T-helper 9 cell (primary cell): ENCODE data around the gene CHRM2.

Experiments
- DNase-seq: peaks from one replicate; pipeline ENCODE4 v3.0.0-alpha.2; 2020

Gene CHRM2

DNA sequence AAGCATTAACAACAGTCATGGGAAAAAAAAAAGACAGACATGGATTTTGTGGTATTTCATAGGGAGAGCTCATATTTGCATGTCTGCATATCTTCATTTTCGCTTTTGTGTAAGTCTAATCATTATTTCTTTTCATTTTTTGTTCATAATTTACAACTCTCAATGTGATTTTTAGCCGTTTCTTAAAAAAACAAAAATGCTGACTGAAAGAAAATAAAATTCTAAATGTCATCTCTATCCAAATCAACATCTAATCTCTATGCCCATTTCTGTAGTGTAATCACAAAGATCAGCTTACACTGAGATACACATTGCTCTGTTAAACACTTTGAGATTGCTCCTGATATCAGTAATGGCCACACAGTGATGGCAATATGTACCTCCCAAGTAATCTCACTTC, 29.2 kb downstream of the CHRM2 start:
- DNase-seq: no peak

DNA sequence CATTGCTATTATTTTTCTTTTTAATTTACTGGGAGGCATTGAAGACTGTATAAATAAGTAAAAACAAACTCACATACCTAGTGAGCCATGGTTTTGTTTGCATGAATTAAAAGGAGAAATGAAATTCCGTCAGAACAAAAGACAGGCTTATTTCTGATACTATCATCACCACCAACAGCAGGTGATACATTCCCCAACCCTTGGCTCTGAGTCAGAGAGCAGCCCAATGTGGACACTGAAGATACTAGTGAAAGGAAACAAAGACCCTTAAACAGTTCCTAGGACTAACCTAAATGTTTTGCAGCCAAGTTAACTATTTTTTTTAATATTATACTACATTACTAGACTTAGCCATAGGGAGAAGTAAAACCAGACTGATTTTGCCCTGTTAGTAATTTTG, 31.6 kb downstream of the CHRM2 start:
- DNase-seq: no peak

DNA sequence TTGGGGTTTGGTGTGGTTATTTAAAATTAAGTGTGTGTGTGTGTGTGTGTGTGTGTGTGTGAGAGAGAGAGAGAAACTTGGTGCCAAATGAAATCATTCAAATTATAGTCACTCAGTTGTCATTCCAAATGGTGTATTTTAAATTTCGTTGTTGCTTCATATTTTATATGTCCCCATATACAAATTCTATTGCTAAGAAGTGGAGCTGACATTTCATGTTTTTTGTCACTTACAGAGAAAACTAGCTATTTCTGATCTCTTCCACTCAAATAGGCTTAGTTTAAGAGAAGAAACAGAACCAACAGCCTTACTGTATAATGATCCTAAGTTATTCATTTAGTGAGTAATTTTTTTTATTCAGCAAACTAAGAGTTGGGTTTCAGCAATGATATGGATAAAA, 42.3 kb downstream of the CHRM2 start:
- no peak for DNase-seq

DNA sequence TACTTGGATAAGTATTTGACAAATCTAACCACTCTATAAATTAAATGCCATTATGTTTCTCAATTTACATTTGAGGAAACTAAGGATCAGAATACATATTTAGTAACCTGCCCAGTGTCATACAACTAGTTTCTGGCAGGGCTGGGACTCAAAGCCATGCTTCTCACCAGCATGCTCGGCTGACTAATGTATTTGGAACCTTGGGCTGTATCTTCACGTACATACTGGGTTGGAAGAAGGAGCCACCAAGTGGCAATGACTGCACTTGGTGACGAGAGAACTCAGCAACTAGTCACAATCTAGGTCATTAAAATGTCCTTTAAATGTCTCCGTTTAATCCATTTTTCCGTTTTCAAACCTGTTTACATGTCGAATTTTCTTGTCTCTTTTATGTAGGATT, 42.9 kb downstream of the CHRM2 start:
- no peak for DNase-seq

DNA sequence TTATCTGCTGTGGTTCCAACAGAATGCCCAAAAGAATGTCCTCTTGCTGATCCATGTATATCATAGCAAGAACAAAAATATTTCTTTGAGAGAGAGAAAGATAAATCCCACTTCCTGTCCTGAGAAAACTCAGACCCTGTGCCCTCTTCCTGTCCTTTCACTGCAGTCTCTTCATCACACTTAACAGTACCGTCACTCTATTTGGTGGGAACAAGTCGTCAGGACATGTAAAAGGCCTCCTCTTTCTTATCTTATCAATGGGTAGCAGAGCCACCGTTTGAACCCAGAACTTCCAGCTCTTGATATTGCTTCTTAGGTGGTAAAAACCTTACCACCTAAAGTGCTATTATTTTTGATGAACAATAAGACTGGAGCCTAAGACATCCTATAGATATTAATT, 43.9 kb downstream of the CHRM2 start:
- DNase-seq: no peak

DNA sequence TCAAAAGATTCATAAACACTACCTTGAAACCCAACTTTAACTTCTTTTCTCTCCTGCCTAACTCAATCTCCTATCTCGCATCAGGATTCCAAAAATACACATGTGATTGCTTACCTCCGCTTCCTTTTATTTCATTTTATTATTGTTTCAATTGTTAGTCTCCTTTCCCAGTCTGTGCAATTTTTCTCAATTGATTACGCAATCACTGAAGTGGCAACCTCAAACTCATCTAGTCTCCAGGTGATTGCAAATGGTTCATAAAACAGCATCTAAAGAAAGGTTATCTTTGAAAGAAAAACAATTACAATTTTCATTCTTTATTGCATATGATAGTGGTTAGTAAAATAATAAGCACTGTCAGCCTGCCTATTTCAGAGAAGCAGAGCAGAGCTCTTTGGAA, 45.6 kb downstream of the CHRM2 start:
- no peak for DNase-seq

DNA sequence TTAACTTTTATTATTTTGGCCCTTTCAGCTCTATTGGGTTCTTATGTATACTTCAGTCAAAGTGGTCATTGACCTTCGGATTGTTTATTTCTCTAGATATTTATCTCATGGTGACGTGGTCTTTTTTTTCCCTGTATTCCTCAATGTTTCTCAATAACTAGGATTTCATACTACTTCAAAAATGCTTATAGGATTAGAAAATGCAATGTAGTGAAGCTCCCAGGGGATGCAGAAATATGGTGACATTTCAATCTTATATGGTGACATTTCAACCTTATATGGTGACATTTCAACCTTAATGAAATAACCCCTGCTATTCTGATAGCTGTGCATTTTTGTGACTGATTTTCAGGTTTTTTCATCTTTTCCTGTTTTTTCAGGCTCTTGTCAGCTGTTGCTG, 51.4 kb downstream of the CHRM2 start:
- no peak for DNase-seq

DNA sequence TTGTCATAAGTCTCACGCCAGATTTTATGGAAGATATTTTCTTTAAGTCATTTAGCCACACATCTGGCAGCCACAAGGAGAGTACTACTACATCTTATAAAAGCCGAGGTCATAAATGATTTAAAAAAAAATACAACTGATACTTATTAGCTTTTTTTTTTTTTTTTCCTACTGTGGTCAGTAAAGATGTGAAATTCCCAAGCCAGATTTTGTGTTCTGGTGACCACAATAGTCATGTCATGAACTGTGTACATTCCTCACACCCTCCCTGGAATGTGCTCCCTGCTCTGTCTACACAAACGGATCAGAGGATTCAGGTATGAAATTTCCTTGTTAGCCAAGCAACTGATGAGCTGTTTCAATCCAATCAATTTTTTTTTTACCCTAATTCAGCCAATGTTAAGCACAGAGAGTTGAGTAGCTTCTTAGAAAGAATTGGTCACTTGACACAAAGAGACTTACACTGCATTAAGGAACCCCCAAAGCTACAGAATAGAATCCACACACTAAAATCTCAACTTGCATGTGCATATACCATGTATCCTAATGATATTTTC, 54.7 kb downstream of the CHRM2 start:
- DNase-seq: no peak

DNA sequence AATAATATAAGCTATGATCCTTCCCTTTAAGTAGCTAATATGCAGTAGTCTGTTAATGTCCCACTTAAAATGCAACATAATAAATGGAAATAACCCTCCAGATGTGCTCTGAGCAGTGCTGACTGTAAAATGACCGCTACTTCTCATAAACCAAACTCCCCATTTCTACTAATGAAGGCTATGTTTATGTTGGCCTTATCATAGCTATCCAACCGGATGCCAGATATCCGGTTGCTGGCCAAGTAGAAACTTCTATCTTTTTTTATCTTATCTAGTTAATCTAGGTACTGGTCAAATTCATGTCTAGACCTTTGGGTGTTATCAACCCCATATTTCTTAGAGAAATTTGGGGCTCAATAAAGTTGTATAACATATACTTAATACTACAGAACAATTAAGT, 56.6 kb downstream of the CHRM2 start:
- DNase-seq: no peak

DNA sequence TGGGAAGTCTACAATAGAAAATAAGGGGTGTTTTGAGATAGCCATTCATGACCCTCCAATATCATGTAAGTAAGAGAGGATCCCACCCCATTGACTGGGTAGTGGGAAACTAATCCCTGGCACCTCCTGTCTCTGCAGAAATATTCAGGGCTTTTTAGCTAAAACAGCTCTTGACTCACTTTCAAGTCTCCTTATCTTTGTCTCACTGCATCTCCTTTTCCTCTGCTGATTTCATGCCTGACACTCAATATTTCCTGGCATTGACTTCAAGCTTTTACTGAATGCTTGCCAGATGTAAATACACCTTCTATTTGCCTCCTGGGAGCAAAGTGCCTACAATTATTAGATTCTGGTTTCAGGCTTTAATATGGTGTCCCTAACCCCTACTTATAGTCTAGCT, 57.1 kb downstream of the CHRM2 start:
- DNase-seq: no peak

DNA sequence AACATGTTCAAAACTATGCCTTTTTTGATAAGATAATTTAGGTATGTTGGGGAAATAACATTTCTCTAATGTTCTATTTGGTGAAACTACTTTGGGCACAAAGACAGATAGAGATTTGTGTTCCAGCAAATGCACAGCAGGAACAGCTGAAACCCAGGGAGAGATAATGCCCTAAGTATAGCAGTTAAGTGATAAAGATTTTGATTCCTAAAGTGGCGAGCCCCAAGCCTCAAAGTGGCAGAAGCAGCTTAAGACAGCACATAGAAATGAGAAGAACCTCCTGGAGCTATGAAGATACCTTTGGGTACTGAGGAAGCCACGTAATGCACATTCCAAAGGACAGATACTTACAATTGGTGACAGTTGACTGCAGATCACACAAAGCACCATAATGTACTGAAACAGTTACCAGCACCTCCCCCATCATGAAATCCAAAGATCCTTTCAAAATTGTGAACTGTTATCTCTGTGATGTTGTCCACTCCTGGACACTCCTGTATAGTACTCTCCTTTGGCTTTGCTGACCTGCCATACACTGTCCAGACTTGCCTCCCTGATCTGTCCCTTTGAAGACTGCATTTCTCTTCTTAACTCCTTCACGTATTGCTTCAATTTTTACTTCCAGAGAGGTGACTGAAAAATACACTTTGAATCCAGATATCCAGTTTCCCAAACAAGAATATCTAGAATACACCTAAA, 62.9 kb downstream of the CHRM2 start:
- DNase-seq: no peak

DNA sequence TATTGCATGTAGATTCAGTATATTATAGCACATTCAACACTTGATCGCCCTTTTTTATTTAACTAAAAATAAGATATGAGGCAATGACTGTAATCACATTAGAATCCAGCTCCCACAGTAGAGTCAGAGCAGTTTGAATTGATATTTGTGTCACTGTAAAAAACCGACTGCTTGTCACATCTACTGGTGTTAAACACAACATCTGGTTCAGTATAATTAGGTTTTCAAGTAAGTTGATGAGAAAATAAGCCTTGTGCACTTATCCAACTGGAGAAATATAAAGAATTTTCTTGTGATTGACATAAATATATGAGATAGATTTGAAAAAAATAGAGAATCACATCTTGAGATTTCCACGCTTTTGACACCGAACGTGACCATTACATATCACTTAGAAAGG, 69.0 kb downstream of the CHRM2 start:
- no peak for DNase-seq

DNA sequence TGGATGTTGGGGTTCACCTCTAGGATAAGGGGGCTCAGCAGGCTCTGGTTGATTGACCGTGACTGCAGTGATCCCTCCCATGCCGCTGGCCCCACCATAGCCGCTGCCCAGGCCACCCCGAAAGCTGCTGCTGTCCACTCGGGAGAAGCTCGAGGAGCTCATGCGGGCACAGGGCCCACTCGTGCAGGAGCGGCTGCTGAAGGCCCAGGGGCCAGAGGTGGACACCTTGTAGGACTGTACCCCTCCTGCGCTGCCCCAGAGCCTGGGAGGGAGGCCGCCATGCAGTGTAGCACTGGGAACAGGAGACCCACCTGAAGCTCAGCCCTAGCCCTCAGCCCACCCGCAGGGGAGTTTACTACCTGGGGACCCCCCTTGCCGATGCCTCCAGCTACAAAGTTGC, 70.0 kb downstream of the CHRM2 start:
- DNase-seq: no peak

DNA sequence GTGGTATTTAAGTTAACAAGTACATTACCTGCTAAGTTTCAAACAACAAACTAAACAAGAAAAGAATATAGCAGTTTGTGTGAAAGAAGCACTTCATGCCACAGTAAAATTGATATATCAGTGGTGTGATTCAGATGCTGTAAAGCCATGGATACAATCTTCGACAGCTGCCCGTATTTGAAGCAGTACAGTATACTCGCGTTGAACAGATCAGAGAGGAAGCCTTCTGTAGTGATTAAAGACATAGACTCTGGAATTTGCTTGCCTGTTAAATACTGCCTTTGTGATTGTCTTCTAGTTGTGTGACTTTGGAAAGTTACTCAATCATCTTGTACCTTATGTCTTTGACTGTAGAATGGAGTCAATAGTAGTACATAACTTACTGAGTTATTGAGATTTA, 71.7 kb downstream of the CHRM2 start:
- DNase-seq: no peak

DNA sequence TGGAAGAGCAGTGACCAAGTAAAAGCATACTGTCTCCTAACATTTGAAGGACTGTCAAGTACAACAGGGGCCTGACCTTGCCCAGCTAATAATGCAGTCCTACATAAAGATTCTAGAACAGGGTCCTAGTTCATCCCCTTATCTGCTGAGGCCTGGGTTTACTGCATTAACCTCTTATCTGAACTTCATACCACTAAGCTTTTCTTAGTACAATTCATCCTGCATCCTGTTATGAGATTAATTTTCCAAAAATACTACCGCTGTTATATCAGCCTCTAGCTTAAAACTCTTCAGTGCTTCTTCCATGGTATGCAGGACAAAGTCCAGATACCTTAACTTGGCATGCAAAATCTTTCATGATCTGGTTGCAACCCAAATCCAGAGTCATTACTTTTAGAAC, 72.5 kb downstream of the CHRM2 start:
- DNase-seq: no peak

DNA sequence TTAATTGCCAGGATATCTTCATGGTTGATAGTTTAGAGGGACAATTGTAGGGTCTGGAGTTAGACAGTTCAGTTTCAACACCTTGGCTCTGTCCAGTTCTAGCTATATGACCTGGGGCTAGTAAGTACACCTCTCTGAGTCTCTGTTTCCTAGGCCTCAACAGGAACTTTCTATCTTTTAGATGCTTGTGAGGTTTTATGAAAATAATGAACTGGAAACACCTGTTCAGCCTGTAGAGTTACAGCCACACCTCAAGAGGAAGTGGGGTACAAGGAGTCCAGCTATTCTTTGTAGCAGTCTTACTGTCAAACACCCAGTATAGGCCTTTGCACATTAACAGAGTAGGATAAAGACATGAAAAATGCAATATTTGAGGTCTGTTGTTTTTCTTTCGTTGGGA, 73.4 kb downstream of the CHRM2 start:
- no peak for DNase-seq

DNA sequence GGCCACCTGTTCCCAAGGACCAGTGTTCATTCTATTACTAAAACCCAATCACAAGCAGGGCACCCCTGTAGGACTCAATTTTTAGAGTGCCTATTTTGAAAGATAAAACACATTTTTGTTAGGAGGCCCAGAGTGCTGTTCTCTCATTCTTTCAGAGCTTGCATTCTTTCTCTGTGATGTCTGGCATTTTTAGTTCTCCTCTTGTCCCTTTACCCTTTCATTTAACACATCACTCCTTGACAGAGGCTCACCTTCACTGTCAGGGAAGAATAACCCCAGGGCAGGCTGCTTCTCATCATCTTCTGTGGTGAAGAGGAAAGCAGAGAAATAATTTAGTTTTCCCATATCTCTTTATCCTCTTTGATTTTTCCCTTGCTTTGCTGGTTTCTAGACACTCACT, 73.9 kb downstream of the CHRM2 start:
- DNase-seq: no peak

DNA sequence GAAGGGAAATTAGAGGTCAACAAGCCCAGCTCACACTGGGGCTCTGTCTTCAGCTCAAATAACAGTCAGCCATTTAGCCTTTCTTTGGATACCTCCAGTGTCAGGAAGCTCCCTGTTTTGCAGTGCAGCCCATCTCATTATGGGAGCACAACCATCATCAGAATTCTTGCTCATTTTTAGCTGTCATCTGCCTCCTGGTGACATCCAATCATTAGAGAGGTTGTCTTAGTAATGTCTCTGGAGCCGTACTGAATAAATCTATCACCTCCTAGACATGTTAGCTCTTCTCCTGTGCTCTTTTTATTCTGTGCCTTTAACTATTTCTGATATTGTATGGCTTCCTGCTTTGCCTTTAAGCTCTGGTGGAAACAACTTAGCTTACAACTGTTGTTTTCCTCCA, 74.5 kb downstream of the CHRM2 start:
- no peak for DNase-seq

DNA sequence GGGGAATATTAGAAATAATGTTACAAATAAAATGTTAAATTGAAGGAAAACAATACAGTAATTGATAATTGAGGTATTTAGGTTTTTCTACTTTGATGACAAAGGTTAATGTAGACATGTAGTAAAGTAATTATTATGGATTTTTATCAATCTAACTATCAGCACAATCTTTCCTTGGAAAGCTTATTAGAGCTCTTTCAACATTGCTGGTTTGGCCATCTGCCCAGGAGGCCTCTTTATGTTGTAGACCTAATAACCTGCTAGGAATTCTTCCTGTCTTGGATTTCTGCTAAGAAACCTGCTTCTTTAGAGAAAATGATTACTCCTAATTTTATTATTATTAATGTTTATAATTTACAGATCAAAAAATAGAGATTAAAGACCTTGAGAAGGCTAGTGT, 78.9 kb downstream of the CHRM2 start:
- DNase-seq: no peak

DNA sequence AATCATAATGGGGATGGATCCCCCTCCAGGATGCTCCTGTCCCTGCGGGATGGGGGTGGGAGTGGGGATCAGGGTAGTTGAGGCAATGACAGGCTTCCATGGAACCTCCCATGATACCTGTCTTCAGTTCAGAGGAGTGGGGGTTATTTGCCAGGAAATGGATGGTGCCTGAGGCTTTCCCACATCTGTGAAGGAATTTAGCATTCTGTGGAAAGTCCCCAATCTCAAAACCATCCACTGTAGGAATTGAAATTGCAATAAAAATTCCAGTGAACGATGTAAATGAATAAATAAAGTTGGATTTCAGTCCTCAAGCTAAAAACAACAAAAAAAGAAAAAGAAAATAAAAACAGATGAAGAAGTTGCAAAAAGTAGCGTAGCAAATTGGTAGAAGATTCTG, 81.9 kb downstream of the CHRM2 start:
- no peak for DNase-seq

DNA sequence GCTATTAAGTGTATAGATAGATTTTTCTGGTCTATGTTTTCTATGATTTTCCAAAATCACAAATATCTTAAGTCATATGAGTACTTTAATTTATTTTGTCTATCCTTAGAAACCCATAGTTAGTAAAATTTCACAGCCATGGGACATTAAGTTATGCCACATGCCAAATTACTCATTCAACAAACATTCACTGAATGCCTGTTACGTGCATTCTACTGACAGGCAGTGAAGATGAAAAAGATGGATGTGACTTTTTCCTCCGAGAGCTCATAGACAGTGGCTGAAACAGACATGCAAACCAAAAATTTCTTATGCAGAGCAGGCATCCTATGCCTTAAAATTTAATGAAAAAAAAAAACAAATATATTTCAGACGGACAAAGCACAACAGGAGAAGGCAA, 84.9 kb downstream of the CHRM2 start:
- DNase-seq: no peak

DNA sequence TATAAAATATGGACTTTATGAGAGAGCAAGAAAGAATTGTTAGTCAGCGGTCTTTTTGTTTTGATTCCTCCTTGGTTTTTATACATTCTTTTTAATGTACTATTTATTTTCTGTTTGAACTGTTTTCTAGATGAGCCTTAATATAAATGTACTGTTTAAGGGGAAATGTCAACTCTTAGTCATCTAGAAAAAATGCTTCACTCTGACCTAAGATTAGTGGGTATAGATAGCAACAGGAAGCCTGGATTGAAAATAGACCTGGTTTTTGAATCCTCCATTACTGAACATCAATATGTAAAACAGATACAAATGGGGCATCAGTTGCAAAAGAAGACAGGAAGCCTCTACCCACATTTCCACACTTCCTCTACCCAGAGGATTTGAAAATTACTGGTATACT, 87.8 kb downstream of the CHRM2 start:
- DNase-seq: no peak

DNA sequence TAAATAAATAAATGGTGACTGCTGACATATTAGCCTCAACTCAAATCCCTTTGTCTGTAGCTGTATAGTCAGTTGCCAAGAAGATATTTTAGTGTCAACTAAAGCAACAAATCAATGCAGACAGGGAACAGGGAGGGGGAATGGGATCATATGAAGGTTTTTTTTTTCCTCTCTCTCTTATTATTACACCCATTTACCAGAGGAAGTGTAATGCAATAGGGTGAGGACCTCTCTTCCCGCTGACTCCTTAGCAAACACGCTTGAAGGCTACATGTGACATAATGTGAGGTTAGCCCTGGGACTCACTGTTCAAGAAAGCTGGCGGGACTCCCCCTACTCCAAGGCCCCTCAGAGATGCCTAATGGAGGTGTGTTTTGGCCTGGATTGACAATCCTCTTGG, 88.2 kb downstream of the CHRM2 start:
- DNase-seq: no peak

DNA sequence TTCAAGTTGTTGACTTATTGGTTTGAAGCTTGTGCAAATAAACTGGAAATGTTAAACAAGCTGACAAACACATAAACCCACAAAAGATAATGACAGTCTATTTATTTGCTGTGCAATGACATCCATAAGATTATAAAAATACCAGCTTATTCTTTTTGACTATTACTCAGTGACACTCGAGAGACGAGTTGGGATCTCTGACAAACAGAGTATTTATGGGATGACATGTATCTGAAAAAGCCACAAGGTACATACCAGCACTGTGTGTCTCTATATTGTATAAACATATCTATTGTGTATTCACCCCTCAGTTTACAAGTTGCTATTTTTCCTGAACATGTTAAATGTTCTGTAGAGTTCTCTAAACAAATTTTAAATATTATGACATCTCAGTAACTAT, 88.9 kb downstream of the CHRM2 start:
- DNase-seq: no peak

DNA sequence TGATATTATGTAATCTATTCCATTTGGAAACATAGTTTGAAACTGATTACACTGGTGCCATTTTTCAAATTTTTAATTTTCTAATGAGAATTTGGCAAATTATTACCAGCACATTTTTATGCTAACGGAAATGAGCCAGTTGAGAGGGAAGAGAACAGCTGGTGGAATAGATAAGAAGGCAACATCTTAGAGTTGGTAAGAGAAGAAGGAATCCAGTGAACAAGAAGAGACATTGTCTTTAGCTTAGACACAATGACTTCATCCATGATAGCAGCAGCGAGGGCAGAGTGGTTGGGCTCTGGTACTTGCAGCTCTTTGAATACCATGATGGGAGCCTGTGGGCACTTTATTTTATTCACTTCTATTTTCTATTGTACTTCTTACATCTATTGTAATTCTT, 89.6 kb downstream of the CHRM2 start:
- DNase-seq: no peak
